HCT116 (cell line): Measurements from ENCODE around the gene FAM72C. TPM values are rescaled to one million over a fixed set of nuclear protein-coding genes. Genes with fewer than 3 reads are reported as not detected.
"Not testable (repeated sequence)": the region's sequence is repeated elsewhere in the genome, so short reads cannot be mapped to it uniquely, and the experiment has no call there.

ENCODE experiments used
- ATAC-seq: fragments of 200-7000 bp; cut with Tn5 transposase; 2 replicates; pipeline ENCODE4 v1.9.1; 2020; ENCODE audit warnings: mild to moderate bottlenecking, moderate library complexity
- BruUV-seq: library from RNA; stranded (reverse); fragments of 400-500 nt; replicated peaks from 2 replicates; lab custom pipeline; 2021; lab: Mats Ljungman, UMichigan
- CTCF ChIA-PET: fragments of 300-600 bp; sonication (Branson Sonifier 250); formaldehyde crosslinking; loops from one replicate; lab custom pipeline; 2021; ENCODE audit warnings: antibody characterized with exemption; lab: Charles Lee
- POLR2A ChIA-PET: fragments of 300-600, 350-600 bp; sonication (Branson Sonifier 250); formaldehyde crosslinking; loops from one replicate; lab custom pipeline; 2021; ENCODE audit warnings: antibody characterized with exemption; lab: Charles Lee
- RAD21 ChIA-PET, 2 experiments: fragments of 300-600 bp; sonication (Branson Sonifier 250); formaldehyde crosslinking; loops; one replicate each; lab custom pipeline; 2023; ENCODE audit warnings: low total read pairs in 2 of 2; ENCODE audit not compliant: uncharacterized antibody in 2 of 2, unreplicated experiment in 2 of 2, low non-redundant PET in 1 of 2; lab: Charles Lee
- DNase-seq: peaks from one replicate; pipeline ENCODE4 v3.0.0-alpha.2; 2010; ENCODE audit warnings: low read depth, low spot score
- H2AFZ ChIP-seq: fragments of 200-600 bp; shearing (Covaris generic), sonication (generic); 2 replicates; pipeline ENCODE4 v1.6.1; 2017; ENCODE audit warnings: low read depth, mixed run types, mixed read lengths, antibody characterized with exemption, low read length; ENCODE audit not compliant: poor library complexity, severe bottlenecking
- H3K27ac ChIP-seq: 2 replicates; pipeline ENCODE4 v1.5.1; 2012; ENCODE audit warnings: low read depth, low read length
- H3K27me3 ChIP-seq: fragments of 200-600 bp; sonication (generic); 2 replicates; pipeline ENCODE4 v1.6.1; 2016; ENCODE audit warnings: mixed run types, low read length, mixed read lengths; ENCODE audit not compliant: insufficient read depth
- H3K36me3 ChIP-seq, 2 experiments: fragments of 200-500 bp in 1 of 2; fragments of 200-600 bp in 1 of 2; sonication (Bioruptor generic) in 1 of 2; sonication (generic) in 1 of 2; 2 replicates each; pipeline versions ENCODE4 v1.5.1 to v1.6.1; 2014 to 2016; ENCODE audit warnings: low read length in 2 of 2, inconsistent platforms in 1 of 2, mixed read lengths in 1 of 2, mixed run types in 1 of 2; ENCODE audit not compliant: insufficient read depth in 2 of 2, control insufficient read depth in 1 of 2
- H3K4me1 ChIP-seq, 2 experiments: fragments of 200-600 bp in 1 of 2; sonication (generic) in 1 of 2; 2 replicates each; pipeline versions ENCODE4 v1.5.1 to v1.6.1; 2012 to 2017; ENCODE audit warnings: low read length in 2 of 2, inconsistent platforms in 1 of 2, mild to moderate bottlenecking in 1 of 2, mixed read lengths in 1 of 2, mixed run types in 1 of 2, moderate library complexity in 1 of 2; ENCODE audit not compliant: insufficient read depth in 2 of 2, control insufficient read depth in 1 of 2
- H3K4me2 ChIP-seq: fragments of 200-600 bp; sonication (generic); 2 replicates; pipeline ENCODE4 v1.6.1; 2017; ENCODE audit warnings: mixed run types, low read length, mixed read lengths
- H3K4me3 ChIP-seq, 2 experiments: fragments of 200-600 bp in 1 of 2; sonication (generic) in 1 of 2; replicated peaks in 1 of 2; 2 replicates each; pipeline ENCODE4 v1.5.1; 2011 to 2016; ENCODE audit warnings: low read length in 2 of 2, control low read depth in 1 of 2, low read depth in 1 of 2, mild to moderate bottlenecking in 1 of 2, mixed read lengths in 1 of 2, mixed run types in 1 of 2
- H3K79me2 ChIP-seq: fragments of 200-600 bp; sonication (generic); 2 replicates; pipeline ENCODE4 v1.6.1; 2017; ENCODE audit warnings: mild to moderate bottlenecking, mixed run types, low read length, moderate library complexity, mixed read lengths; ENCODE audit not compliant: insufficient read depth
- H3K9ac ChIP-seq: fragments of 200-600 bp; sonication (generic); 2 replicates; pipeline ENCODE4 v1.6.1; 2016; ENCODE audit warnings: low read length, mixed read lengths
- H3K9me2 ChIP-seq: fragments of 200-600 bp; sonication (generic), shearing (Covaris generic); 2 replicates; pipeline ENCODE4 v1.6.1; 2017; ENCODE audit warnings: mixed run types, mild to moderate bottlenecking, moderate library complexity; ENCODE audit not compliant: insufficient read depth
- H3K9me3 ChIP-seq, 2 experiments: fragments of 200-500 bp in 1 of 2; fragments of 200-600 bp in 1 of 2; sonication (Bioruptor generic) in 1 of 2; sonication (generic) in 1 of 2; 2 replicates each; pipeline ENCODE4 v1.6.1; 2014 to 2017; ENCODE audit warnings: low read length in 2 of 2, mixed read lengths in 2 of 2, inconsistent platforms in 1 of 2, low read depth in 1 of 2, mild to moderate bottlenecking in 1 of 2, mixed run types in 1 of 2, moderate library complexity in 1 of 2; ENCODE audit not compliant: control insufficient read depth in 1 of 2, insufficient read depth in 1 of 2
- H4K20me1 ChIP-seq: fragments of 200-600 bp; sonication (generic), shearing (Covaris generic); 2 replicates; pipeline ENCODE4 v1.6.1; 2017; ENCODE audit warnings: mixed run types, mild to moderate bottlenecking, moderate library complexity; ENCODE audit not compliant: insufficient read depth
- intact Hi-C: fragments of 100-400 bp; cut with micrococcal nuclease; formaldehyde crosslinking; loops from 2 replicates; pipeline ENCODE4 v1.10.0; 2022
- total RNA-seq: library from RNA; stranded (reverse); gene quantifications from one replicate; pipeline ENCODE4 v1.2.1, GENCODE V29; 2021; ENCODE audit not compliant: unreplicated experiment

The FAM72C gene
- total RNA-seq, 1 experiment from 2014 or later: 9.5 TPM

DNA sequence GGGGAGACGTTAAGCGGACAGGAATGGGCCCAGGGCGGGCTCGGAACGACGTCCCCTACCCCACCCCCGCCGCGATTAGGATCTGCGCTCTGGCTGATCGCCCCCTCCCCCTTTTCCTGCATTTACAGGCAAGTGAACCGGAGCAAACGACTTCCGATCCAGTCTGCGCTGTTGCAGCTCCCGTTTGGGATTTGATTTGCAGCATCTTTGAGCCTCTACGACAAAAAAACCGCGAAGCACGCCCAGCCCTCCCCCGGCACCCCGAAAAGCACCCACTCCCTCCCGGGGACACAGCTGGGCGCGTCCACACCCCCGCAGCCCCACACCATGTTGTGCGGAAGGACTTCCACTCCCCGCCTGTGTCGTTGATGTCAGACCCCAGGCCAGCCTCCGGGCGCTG lies 2.6 kb upstream of the FAM72C start:
- H3K79me2 ChIP-seq, H3K27ac ChIP-seq, H3K36me3 ChIP-seq, intact Hi-C loops, H3K4me1 ChIP-seq, POLR2A ChIA-PET, DNase-seq, H3K9ac ChIP-seq, BruUV-seq, H3K9me2 ChIP-seq, H3K4me3 ChIP-seq, H3K4me2 ChIP-seq, H3K27me3 ChIP-seq, H3K9me3 ChIP-seq, RAD21 ChIA-PET, H2AFZ ChIP-seq, CTCF ChIA-PET, ATAC-seq, H4K20me1 ChIP-seq: not testable (repeated sequence)

DNA sequence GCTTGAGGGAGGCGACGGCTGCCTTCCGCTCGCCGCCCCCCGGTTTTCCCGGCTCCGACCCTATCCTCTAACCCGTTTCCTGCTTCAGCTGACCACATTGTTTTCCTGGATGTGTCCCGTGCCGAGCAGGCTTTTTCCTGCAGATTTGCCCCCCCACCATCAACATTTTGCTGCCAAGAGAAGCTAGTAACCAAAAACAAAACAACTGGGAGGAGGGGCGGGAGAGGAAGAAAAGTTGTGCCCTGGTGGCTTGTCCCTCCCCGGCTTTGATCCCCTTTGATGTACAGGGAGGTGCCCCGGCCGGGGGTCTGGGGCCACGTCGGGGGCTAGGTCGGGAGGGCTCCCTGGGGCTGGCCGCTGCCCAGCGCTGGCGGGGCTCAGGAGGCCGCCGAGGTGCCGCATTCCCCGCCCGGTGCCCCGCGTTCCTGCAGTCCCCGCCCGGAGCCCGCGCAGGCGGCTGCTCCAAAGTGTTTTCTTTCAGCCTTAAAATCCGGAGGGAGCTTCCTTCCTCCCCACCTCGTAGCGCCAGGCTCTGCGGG lies 2.2 kb upstream of the FAM72C start:
- ATAC-seq, BruUV-seq, H3K4me1 ChIP-seq, H3K27ac ChIP-seq, H4K20me1 ChIP-seq, H3K79me2 ChIP-seq, DNase-seq, intact Hi-C loops, RAD21 ChIA-PET, H3K27me3 ChIP-seq, H3K36me3 ChIP-seq, H2AFZ ChIP-seq, H3K9me2 ChIP-seq, POLR2A ChIA-PET, H3K9ac ChIP-seq, H3K9me3 ChIP-seq, CTCF ChIA-PET: not testable (repeated sequence)
- peak overlapping the region; percentile 20 to 33; a peak in 3 of 4 replicates for H3K4me3 ChIP-seq
- H3K4me2 ChIP-seq: peak overlapping the region; percentile 28; the same call in 1 of the 2 replicates

DNA sequence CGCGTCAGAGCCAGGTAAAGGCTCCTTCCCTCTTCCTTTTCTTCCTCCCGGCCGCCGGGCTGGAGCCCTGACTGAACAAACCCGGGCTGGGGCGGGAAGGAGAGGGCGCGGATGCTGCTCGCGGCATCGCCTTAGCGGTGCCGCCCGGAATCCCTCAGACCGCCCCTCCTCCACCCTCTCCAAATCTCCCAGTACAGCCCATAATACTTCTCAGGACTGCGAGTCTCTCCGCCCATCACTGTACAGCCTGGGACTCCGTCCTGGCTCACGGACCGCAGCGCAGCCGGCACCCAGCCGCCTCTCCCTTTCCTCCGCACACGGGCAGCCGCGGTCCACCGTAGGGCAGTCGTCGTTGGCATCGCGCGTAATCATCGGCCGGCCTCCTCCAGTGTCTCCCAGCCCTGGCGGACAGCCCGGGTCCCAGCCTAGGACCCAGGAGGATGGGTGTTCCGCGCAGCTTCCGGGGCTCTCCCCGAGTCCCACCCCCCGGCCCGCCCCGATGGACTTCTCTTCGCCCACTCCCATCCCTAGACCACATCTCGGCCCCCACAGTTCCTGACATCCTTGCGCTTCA lies 1.1 kb upstream of the FAM72C start:
- RAD21 ChIA-PET, intact Hi-C loops, H3K36me3 ChIP-seq, H3K27me3 ChIP-seq, H3K79me2 ChIP-seq, H3K4me2 ChIP-seq, H3K27ac ChIP-seq, POLR2A ChIA-PET, H3K9me2 ChIP-seq, DNase-seq, H2AFZ ChIP-seq, H3K9me3 ChIP-seq, CTCF ChIA-PET, H4K20me1 ChIP-seq, H3K4me3 ChIP-seq, H3K9ac ChIP-seq, H3K4me1 ChIP-seq: not testable (repeated sequence)
- ATAC-seq: peak; percentile 50
- TSS peak; percentile 87 for BruUV-seq

GRCh38 chr1:143965860-143966259 lies 5.9 kb downstream of the FAM72C start:
- RAD21 ChIA-PET, H2AFZ ChIP-seq, H3K9me2 ChIP-seq, H3K36me3 ChIP-seq, H4K20me1 ChIP-seq, H3K4me2 ChIP-seq, BruUV-seq, H3K27me3 ChIP-seq, H3K9me3 ChIP-seq, H3K4me1 ChIP-seq, H3K4me3 ChIP-seq, H3K27ac ChIP-seq, DNase-seq, CTCF ChIA-PET, H3K79me2 ChIP-seq, ATAC-seq, POLR2A ChIA-PET, H3K9ac ChIP-seq, intact Hi-C loops: not testable (repeated sequence)
